ENCODE results near the gene COBLL1. TPM values are rescaled to one million over a fixed set of nuclear protein-coding genes. Genes with fewer than 3 reads are reported as not detected.

Gene COBLL1
- total and polyA plus RNA-seq, 4 donors: 16.3 to 114 (median 36.4) TPM

- no peak for DNase-seq (ENCODE audit: low spot score)
- no peaks in the 10 kb centered on the region for H3K27me3 ChIP-seq (ENCODE audit: control insufficient read depth in 4 of 4, insufficient read depth in 4 of 4, low read length in 3 of 4)
- H3K27ac ChIP-seq (ENCODE audit: low read depth in 1 of 2, low read length in 2 of 2): no peak overlapping the region
- no peaks in the 10 kb centered on the region for H3K9me3 ChIP-seq (ENCODE audit: control insufficient read depth in 4 of 4, low read length in 3 of 4)
- TF ChIP-seq FOXA2 (IDR thresholded peaks at IDR 0.05) (no peak), ZBTB33 (IDR thresholded peaks at IDR 0.05) (no peak), YY1 (IDR thresholded peaks at IDR 0.05) (no peak), EGR1 (IDR thresholded peaks at IDR 0.05; ENCODE audit: low read depth in 2 of 2) (no peak), HNF4G (IDR thresholded peaks at IDR 0.05) (no peak), FOXA1 (IDR thresholded peaks at IDR 0.05) (no peak), TAF1 (conservative IDR thresholded peaks at IDR 0.05) (no peak), ATF3 (IDR thresholded peaks at IDR 0.05) (no peak), NR2F2 (IDR thresholded peaks at IDR 0.05) (no peak), JUND (IDR thresholded peaks at IDR 0.05) (no peak)
- peaks cover 0 to 1% (median 0%) of the 10 kb centered on the region in 4 donors for H3K36me3 ChIP-seq (ENCODE audit: control insufficient read depth in 4 of 4, insufficient read depth in 3 of 4, low read depth in 1 of 4, low read length in 3 of 4)
- H3K4me1 ChIP-seq (ENCODE audit: control insufficient read depth in 4 of 4, insufficient read depth in 4 of 4, low read length in 3 of 4): peaks cover 0 to 28% (median 13%) of the 10 kb centered on the region in 4 donors
- H3K9ac ChIP-seq (ENCODE audit: low read depth in 1 of 2, low read length in 2 of 2): no peak overlapping the region
- no peak overlapping the region for H3K4me3 ChIP-seq (ENCODE audit: low read depth in 1 of 3, low read length in 3 of 3)
Observed at GRCh38 chr2:164816900-164817299, 24.7 kb downstream of the COBLL1 start.

- Histone ChIP-seq H3K9ac (ENCODE audit: low read depth in 1 of 2, low read length in 2 of 2) (no peak overlapping the region), H3K4me3 (ENCODE audit: low read depth in 1 of 3, low read length in 3 of 3) (no peak overlapping the region), H3K36me3 (ENCODE audit: control insufficient read depth in 4 of 4, insufficient read depth in 3 of 4, low read depth in 1 of 4, low read length in 3 of 4) (peaks cover 0 to 1% (median 0%) of the 10 kb centered on the region in 4 donors), H3K27ac (ENCODE audit: low read depth in 1 of 2, low read length in 2 of 2) (no peak overlapping the region), H3K9me3 (ENCODE audit: control insufficient read depth in 4 of 4, low read length in 3 of 4) (no peaks in the 10 kb centered on the region), H3K27me3 (ENCODE audit: control insufficient read depth in 4 of 4, insufficient read depth in 4 of 4, low read length in 3 of 4) (no peaks in the 10 kb centered on the region), H3K4me1 (ENCODE audit: control insufficient read depth in 4 of 4, insufficient read depth in 4 of 4, low read length in 3 of 4) (peaks cover 0 to 33% (median 16%) of the 10 kb centered on the region in 4 donors)
- no peak for TF ChIP-seq TAF1 (conservative IDR thresholded peaks at IDR 0.05)
- no peak for TF ChIP-seq JUND (IDR thresholded peaks at IDR 0.05)
- no peak for TF ChIP-seq FOXA2 (IDR thresholded peaks at IDR 0.05)
- no peak for TF ChIP-seq RAD21 (IDR thresholded peaks at IDR 0.05)
- 69% methylated on average over 2 of the region's 2 CpGs for WGBS
- DNase-seq (ENCODE audit: low spot score): no peak
Observed at GRCh38 chr2:164816046-164816445, 25.6 kb downstream of the COBLL1 start.

- 93% methylated on average over 3 of the region's 3 CpGs for WGBS
- H3K4me3 ChIP-seq (ENCODE audit: low read depth in 1 of 3, low read length in 3 of 3): no peak overlapping the region
Observed at GRCh38 chr2:164815071-164815793, 26.4 kb downstream of the COBLL1 start.

More at GRCh38 chr2:164815071-164815793, 26.4 kb downstream of the COBLL1 start:
- no peak overlapping the region for H3K27ac ChIP-seq (ENCODE audit: low read depth in 1 of 2, low read length in 2 of 2)
- H3K9ac ChIP-seq (ENCODE audit: low read depth in 1 of 2, low read length in 2 of 2): no peak overlapping the region
- no peaks in the 10 kb centered on the region for H3K27me3 ChIP-seq (ENCODE audit: control insufficient read depth in 4 of 4, insufficient read depth in 4 of 4, low read length in 3 of 4)
- peaks cover 0 to 35% (median 21%) of the 10 kb centered on the region in 4 donors for H3K4me1 ChIP-seq (ENCODE audit: control insufficient read depth in 4 of 4, insufficient read depth in 4 of 4, low read length in 3 of 4)
- H3K36me3 ChIP-seq (ENCODE audit: control insufficient read depth in 4 of 4, insufficient read depth in 3 of 4, low read depth in 1 of 4, low read length in 3 of 4): peaks cover 0 to 1% (median 0%) of the 10 kb centered on the region in 4 donors
- DNase-seq (ENCODE audit: low spot score): no peak
- H3K9me3 ChIP-seq (ENCODE audit: control insufficient read depth in 4 of 4, low read length in 3 of 4): no peaks in the 10 kb centered on the region
- TF ChIP-seq FOXA1 (IDR thresholded peaks at IDR 0.05): no peak
- no peak for TF ChIP-seq HNF4A (conservative IDR thresholded peaks at IDR 0.05)
- TF ChIP-seq NR2F2 (IDR thresholded peaks at IDR 0.05): no peak
- no peak for TF ChIP-seq ATF3 (IDR thresholded peaks at IDR 0.05)
- TF ChIP-seq EGR1 (IDR thresholded peaks at IDR 0.05; ENCODE audit: low read depth in 2 of 2): no peak
- TF ChIP-seq CTCF (IDR thresholded peaks at IDR 0.05; ENCODE audit: low read depth, low read length, missing input control): no peak
- no peak for TF ChIP-seq HNF4G (IDR thresholded peaks at IDR 0.05)
- TF ChIP-seq FOXA2 (IDR thresholded peaks at IDR 0.05): no peak
- TF ChIP-seq RAD21 (IDR thresholded peaks at IDR 0.05): no peak
- no peak for TF ChIP-seq SP1 (IDR thresholded peaks at IDR 0.05)
- TF ChIP-seq JUND (IDR thresholded peaks at IDR 0.05): no peak
- TF ChIP-seq RXRA (IDR thresholded peaks at IDR 0.05): no peak
- no peak for TF ChIP-seq ZBTB33 (IDR thresholded peaks at IDR 0.05)
- no peak for TF ChIP-seq TAF1 (conservative IDR thresholded peaks at IDR 0.05)
